ENCODE data around the gene RXFP1. TPM values are rescaled to one million over a fixed set of nuclear protein-coding genes. Genes with fewer than 3 reads are reported as not detected.

RXFP1 gene
- total RNA-seq, 1 donor from 2014 or later = not detected

DNA sequence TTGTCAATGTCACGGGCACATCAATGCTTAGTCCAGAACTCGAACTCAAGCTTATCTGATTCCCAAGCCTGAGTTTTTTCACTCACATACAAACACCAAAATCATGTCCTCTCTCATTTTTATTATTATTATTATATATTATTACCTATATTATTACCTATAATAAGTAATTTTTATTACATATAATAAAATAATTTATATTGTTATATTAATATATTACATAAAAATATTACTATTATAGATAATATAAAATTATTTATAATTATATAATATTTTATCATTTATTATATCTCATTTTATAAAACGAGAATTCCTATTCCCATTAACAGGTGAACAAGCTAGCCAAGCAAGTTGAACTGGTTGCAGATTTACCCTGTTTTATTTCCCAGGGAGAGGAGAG, 13.0 kb downstream of the RXFP1 start:
- TF ChIP-seq, protein P1, sequence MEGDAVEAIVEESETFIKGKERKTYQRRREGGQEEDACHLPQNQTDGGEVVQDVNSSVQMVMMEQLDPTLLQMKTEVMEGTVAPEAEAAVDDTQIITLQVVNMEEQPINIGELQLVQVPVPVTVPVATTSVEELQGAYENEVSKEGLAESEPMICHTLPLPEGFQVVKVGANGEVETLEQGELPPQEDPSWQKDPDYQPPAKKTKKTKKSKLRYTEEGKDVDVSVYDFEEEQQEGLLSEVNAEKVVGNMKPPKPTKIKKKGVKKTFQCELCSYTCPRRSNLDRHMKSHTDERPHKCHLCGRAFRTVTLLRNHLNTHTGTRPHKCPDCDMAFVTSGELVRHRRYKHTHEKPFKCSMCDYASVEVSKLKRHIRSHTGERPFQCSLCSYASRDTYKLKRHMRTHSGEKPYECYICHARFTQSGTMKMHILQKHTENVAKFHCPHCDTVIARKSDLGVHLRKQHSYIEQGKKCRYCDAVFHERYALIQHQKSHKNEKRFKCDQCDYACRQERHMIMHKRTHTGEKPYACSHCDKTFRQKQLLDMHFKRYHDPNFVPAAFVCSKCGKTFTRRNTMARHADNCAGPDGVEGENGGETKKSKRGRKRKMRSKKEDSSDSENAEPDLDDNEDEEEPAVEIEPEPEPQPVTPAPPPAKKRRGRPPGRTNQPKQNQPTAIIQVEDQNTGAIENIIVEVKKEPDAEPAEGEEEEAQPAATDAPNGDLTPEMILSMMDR (IDR thresholded peaks at IDR 0.05; ENCODE audit: unreplicated experiment) = no peak
- Mint-ChIP-seq H3K36me3 (ENCODE audit: low read depth, unreplicated experiment) (no peaks in the 10 kb centered on the region), H3K27ac (ENCODE audit: unreplicated experiment) (no peak overlapping the region), H3K4me3 (ENCODE audit: unreplicated experiment) (no peak overlapping the region), H3K27me3 (ENCODE audit: unreplicated experiment) (no peaks in the 10 kb centered on the region), H3K4me1 (ENCODE audit: unreplicated experiment) (peaks cover 19% of the 10 kb centered on the region), H3K9me3 (ENCODE audit: unreplicated experiment) (no peaks in the 10 kb centered on the region)
- no peak for DNase-seq (ENCODE audit: low spot score)

DNA sequence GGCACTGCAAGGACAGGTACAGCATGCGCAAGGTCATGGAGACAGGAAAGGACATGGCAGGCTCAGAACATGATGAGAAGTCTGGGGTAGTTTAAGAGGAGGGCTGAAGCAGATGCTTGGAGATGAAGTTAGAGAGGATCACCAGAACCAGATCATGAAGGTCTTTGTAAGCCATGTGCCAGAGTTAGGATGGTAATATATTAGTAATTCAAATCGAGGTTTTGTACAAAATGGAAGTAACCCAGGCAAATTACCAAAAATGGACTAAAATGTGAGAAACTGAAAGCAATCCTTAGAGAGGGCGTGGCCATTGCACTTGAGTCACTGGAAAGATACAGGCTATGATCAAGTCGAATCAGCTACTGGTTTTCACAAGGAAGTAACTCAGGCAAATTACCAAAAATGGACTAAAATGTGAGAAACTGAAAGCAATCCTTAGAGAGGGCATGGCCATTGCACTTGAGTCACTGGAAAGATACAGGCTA, 13.5 kb downstream of the RXFP1 start:
- no peak for DNase-seq (ENCODE audit: low spot score)
- TF ChIP-seq, protein P1 (IDR thresholded peaks at IDR 0.05; ENCODE audit: unreplicated experiment) = no peak
- Mint-ChIP-seq H3K27me3 (ENCODE audit: unreplicated experiment) (no peaks in the 10 kb centered on the region), H3K9me3 (ENCODE audit: unreplicated experiment) (no peaks in the 10 kb centered on the region), H3K4me1 (ENCODE audit: unreplicated experiment) (peaks cover 18% of the 10 kb centered on the region), H3K27ac (ENCODE audit: unreplicated experiment) (no peak overlapping the region), H3K36me3 (ENCODE audit: low read depth, unreplicated experiment) (no peaks in the 10 kb centered on the region), H3K4me3 (ENCODE audit: unreplicated experiment) (no peak overlapping the region)

DNA sequence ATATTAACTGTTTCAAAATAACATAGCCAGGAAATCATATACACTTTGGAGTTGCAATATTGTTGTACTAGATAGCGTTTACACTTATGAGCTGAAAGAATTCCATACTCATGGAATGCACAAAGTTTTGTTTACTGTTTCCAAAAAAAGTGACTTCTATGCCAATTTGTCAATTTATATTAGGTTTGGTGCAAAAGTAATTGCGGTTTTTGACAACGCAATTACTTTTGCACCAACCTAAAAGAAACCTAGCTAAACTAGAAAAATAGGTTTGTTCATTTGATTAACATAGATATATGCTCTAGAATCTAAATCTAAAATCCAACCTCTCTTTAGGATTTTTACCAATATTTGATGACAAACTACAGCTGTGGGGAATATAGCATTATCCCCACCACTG, 15.2 kb downstream of the RXFP1 start:
- peaks cover 3% of the 10 kb centered on the region for H3K27me3 Mint-ChIP-seq (ENCODE audit: unreplicated experiment)
- peaks cover 24% of the 10 kb centered on the region for H3K4me1 Mint-ChIP-seq (ENCODE audit: unreplicated experiment)
- TF ChIP-seq, protein P1 (IDR thresholded peaks at IDR 0.05; ENCODE audit: unreplicated experiment) = no peak
- no peak overlapping the region for H3K27ac Mint-ChIP-seq (ENCODE audit: unreplicated experiment)
- DNase-seq (ENCODE audit: low spot score) = no peak
- H3K36me3 Mint-ChIP-seq (ENCODE audit: low read depth, unreplicated experiment) = no peaks in the 10 kb centered on the region
- H3K9me3 Mint-ChIP-seq (ENCODE audit: unreplicated experiment) = no peaks in the 10 kb centered on the region
- no peak overlapping the region for H3K4me3 Mint-ChIP-seq (ENCODE audit: unreplicated experiment)

DNA sequence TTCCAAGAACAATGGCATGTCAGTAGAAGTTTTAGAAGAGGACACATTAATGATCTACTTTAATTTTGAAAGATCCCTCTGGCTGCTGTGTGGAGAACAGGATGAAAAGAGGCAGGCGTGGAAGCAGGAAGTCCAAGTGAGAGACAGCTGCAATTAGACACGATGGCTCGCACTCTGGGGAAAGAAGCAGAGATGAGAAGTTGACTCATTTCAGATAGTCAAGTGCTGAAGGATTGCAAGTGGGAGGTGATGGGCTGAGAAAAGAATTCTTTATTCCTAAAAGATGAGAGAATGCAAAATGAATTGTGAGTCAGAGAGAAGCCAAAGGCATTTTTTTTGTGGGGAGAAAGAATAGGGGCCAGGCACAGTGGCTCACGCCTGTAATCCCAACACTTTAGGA, 16.5 kb downstream of the RXFP1 start:
- Mint-ChIP-seq H3K27ac (ENCODE audit: unreplicated experiment) (no peak overlapping the region), H3K27me3 (ENCODE audit: unreplicated experiment) (peaks cover 3% of the 10 kb centered on the region), H3K36me3 (ENCODE audit: low read depth, unreplicated experiment) (no peaks in the 10 kb centered on the region), H3K4me3 (ENCODE audit: unreplicated experiment) (no peak overlapping the region), H3K4me1 (ENCODE audit: unreplicated experiment) (peaks cover 27% of the 10 kb centered on the region), H3K9me3 (ENCODE audit: unreplicated experiment) (no peaks in the 10 kb centered on the region)
- DNase-seq (ENCODE audit: low spot score) = no peak
- TF ChIP-seq, protein P1 (IDR thresholded peaks at IDR 0.05; ENCODE audit: unreplicated experiment) = no peak

DNA sequence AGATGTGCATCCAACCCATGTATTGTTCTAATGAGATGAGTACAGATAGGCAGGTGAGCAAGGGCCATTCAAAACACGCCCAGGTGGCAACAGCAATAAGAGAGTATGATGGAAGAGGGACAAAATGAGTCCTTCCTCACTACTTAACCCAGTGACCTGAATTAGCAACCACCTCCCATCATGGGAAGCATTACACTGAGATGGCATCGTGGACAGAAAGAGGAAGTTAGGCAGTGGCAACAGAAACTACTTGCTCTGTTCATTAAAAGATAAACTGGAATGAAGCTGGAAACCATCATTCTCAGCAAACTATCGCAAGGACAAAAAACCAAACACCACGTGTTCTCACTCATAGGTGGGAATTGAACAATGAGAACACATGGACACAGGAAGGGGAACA, 17.2 kb downstream of the RXFP1 start:
- H3K4me3 Mint-ChIP-seq (ENCODE audit: unreplicated experiment) = no peak overlapping the region
- peaks cover 28% of the 10 kb centered on the region for H3K4me1 Mint-ChIP-seq (ENCODE audit: unreplicated experiment)
- no peak overlapping the region for H3K27ac Mint-ChIP-seq (ENCODE audit: unreplicated experiment)
- no peaks in the 10 kb centered on the region for H3K36me3 Mint-ChIP-seq (ENCODE audit: low read depth, unreplicated experiment)
- H3K27me3 Mint-ChIP-seq (ENCODE audit: unreplicated experiment) = peaks cover 3% of the 10 kb centered on the region
- no peak for DNase-seq (ENCODE audit: low spot score)
- TF ChIP-seq, protein P1 (IDR thresholded peaks at IDR 0.05; ENCODE audit: unreplicated experiment) = no peak
- no peaks in the 10 kb centered on the region for H3K9me3 Mint-ChIP-seq (ENCODE audit: unreplicated experiment)
